Lower leg skin (tissue), 3 donors: ENCODE data around the gene CDCP1.

Experiments
- CTCF ChIP-seq, 3 donors: fragments of 450-650 bp; IDR thresholded peaks; one replicate each; pipeline ENCODE4 v1.5.1; 2016; ENCODE audit warnings: antibody characterized with exemption in 3 of 3, mild to moderate bottlenecking in 3 of 3, moderate library complexity in 2 of 3
- POLR2A ChIP-seq, 2 donors: fragments of 450-650 bp; IDR thresholded peaks; one replicate each; pipeline ENCODE4 v1.6.1; 2016 to 2017; ENCODE audit warnings: antibody characterized with exemption in 2 of 2, mild to moderate bottlenecking in 1 of 2, moderate library complexity in 1 of 2

GRCh38 chr3:45194791-45195190, 48.6 kb upstream of the CDCP1 start:
- no peak for TF ChIP-seq POLR2A (IDR thresholded peaks at IDR 0.05)
- no peak for TF ChIP-seq CTCF (IDR thresholded peaks at IDR 0.05)
